Muscle of back (tissue), 11 donors: ENCODE data around the gene PLEKHM2. TPM values are rescaled to one million over a fixed set of nuclear protein-coding genes. Genes with fewer than 3 reads are reported as not detected.
"Not testable (repeated sequence)": the region's sequence is repeated elsewhere in the genome, so short reads cannot be mapped to it uniquely, and the experiment has no call there.

Experiments
- DNase-seq, 3 donors: peaks; one replicate each; pipeline versions ENCODE4 v3.0.0 to v3.0.0-alpha.2; 2013
- polyA plus RNA-seq, 10 donors: library from polyadenylated mRNA; unstranded; fragments of 120-200 nt; gene quantifications; one replicate each; pipeline ENCODE4 v1.2.1, GENCODE V29; 2013; ENCODE audit not compliant: insufficient read length in 10 of 10

The PLEKHM2 gene
- polyA plus RNA-seq, 10 donors, result 41.2 to 53.9 (median 46.7) TPM

DNA sequence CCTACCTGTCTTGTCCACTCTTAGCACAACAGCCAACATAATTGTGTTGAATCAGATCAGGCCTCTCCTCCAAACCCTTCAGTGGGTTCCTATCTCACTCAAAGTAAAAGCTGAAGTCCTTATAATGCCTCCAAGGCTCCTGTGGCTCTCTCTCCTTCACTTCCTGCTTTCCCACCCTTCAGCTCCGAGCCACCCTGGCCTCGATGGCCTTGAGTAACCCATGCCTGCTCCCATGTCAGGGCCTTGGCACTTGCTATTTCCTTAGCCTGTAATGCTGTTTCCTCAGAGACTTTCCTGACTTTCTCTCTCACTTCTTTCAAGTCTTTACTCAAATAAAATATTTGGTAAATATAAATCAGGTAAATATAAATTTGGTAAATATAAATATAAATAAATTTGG lies 8.1 kb upstream of the PLEKHM2 start:
- no peak for DNase-seq

DNA sequence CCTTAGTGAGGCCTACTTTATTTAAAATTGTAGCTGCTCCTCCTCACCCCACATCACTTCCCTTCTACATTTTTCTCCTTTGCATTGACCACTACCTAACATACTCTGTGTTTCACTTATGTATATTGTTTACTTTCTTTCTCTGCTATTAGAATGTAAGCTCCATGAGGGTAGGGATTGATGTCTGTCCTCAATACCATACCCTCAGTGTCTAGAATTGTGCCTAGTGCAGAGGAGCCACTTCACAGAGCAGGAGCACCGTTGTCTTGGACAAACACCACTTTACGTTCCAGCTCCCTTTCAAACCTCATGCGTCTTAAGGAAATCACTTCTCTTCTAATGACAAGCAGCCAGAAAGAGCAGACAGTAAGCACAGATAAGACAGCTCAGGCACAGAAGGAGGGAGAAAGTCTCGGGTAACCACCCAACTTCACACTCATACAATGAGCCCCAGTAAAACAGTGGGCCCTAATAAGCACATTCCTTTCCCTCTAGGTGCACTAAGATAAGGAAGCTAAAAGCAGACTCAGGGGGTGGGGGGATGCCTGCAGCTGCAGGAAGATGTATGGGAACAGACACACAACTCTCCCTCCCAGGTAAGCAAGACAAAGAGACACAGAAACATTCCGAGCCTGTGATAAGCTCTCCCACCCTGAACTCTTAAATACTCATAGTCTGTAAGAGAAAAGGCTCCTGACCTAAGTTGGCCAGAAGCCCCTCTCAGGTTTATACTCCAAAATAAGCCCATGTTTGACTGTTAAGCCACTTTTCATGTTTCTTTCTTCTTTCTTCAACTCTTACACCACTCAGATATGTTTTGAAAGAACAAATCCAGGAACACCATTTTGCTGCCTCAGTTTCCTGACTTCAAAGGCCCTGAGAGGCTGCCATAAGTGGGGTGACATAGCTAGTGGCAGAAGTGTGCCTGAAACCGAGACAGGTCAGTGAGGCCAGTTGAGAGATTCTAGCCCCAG lies 7.1 kb upstream of the PLEKHM2 start:
- DNase-seq, result no peak

DNA sequence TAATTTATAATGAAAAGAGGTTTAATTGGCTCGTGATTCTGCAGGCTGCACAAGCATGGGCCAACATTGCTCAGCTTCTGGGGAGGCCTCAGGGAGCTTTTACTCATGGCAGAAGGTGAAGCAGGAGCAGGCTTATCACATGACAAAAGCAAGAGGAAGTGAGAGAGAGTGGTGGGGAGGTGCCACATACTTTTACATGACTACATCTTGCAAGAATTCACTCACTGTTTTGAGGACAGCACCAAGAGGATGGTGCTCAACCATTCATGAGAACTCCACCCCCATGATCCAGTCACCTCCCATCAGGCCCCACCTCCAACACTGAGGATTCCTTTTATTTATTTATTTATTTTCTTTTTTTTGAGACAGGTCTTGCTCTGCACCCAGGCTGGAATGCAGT lies 5.5 kb upstream of the PLEKHM2 start:
- peak in 1 of 3 donors; percentile 63 for DNase-seq

DNA sequence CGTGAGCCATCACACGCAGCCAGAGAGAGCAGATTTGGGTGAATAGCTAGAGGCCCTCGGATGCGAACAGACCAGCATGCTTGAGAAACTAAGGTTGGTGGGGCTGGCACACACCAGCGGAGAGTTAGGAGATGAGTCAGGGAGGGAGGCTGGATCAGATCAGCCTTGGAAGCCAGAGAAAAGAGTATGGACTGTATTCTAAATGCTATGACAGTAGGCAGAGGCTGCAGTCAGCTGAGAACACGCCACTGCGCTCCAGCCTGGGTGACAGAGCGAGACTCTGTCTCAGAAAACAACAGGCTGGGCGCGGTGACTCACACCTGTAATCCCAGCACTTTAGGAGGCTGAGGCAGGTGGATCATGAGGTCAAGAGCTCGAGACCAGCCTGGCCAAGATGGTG lies 4.0 kb upstream of the PLEKHM2 start:
- DNase-seq, result no peak

DNA sequence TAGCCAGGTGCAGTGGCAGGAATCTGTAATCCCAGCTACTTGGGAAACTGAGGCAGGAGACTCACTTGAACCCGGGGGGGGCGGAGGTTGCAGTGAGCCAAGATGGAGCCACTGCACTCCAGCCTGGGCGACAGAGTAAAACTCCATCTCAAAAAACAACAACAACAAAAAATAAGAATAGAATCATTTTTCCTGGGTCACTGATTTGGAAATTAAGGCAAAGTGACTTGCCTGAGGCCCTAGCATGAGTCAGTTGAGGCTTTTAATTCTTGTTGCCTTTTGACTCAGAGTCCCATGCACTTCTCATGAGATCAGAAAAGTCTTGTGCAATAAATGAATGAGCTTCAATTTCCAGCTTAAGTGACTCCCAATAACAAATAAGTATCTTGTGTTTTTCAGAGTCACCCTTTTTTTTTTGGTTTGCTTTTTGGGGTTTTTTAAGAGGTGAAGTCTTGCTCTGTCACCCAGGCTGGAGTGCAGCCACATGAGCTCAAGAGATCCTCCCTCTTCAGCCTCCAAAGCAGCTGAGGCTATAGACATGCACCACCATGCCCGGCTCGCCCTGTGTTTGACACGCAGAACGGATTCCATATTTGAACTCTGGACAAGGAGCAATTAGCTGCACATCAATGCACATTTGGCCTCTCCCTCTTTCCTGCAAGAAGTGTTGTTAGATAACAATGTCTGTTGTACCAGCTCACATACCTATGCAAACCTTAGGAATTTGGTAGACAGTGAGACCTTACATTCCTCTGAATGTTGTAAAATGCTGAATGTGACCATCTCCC lies 3.4 kb upstream of the PLEKHM2 start:
- DNase-seq, result peak in 1 of 3 donors; percentile 57

DNA sequence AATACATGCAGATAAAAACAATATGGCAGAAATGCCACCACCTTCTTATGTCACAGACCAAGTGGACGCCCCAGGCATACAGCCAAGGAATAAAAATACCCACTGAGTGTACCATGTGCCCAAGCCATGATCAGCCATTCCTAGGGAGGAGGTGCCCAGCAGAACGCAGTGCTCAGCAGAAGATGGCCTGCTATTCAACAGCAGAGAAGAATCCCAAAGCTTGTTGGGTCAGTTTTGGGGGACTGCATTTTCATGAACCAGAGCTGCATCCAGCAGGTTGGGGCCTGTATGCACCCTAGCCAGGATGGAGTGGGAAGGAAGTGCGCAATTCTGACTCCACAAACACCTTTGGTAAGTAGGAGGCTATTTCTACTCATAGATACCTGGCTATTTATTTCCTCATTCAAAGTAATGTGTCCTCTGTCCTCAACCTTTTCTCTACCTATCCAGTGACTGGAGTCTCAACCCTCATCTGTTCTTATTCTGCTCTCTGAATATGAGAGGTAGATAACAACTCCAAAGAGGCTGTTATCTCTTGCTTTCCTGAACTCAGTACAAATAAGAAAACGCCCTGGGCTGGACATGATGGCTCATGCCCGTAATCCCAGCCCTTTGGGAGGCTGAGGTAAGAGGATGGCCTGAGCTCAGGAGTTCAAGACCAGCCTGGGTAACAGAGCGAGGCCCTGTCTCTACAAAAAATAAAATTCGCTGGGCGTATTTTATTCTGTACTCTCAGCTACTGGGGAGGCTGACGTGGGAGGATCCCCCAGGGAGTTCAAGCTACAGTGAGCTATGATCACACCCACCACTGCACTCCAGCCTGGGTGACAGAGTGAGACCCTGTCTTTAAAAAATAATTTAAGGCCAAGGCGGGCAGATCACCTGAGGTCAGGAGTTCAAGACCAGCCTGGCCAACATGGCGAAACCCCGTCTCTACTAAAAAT lies 2.5 kb upstream of the PLEKHM2 start:
- no peak for DNase-seq

DNA sequence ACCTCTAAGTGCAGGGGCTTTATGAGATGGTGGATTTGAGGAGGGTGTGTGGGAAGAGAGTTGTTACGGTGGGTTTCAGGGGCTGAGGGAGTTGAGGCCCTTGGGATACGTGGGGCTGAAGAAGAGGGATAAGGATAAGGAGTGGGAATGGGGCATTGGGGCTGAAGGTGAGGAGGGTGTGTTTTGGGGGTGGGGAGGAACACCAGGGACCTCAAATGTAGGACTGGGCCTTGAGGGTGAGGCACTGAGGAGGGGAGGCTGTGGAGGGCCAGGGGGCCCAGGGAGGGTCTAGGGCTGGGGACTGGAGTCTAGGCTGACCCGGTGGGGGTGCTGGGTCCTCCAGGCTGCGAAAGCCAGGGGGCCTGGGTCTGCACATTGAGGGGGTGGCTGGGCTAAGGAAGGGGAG lies 1.2 kb upstream of the PLEKHM2 start:
- no peak for DNase-seq

DNA sequence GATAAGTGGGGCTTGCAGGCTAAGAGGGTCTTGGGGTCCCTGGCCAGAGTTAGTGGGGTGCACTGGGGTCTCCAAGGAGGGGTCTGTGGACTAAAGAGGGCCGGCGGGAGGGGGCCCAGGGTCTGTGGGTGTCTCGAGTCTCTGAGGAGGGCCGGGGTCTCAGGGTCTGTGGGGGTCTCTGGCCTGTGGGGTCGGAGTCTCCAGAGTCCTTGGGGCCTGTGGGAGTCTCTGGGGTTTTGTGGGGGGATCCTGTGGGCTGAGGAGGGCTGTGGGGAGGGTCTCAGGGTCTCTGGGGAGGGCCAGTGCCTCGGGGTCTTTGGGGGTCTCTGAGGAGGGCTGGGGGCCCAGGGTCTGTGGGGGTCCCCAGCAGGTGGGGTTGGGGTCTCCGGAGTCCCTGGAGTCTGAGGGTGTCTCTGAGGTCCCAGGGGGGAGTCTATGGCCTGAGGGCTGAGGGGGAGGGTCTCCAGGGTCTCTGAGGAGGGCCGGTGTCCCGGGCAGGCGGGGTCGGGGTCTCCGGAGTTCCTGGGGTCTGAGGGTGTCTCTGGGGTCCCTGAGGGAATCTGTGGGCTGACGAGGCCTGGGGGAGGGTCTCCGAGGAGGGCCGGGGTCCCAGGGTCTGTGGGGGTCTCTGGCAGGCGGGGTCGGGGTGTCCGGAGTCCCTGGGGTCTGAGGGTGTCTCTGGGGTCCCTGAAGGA lies 628 bp upstream of the PLEKHM2 start:
- no peak for DNase-seq

DNA sequence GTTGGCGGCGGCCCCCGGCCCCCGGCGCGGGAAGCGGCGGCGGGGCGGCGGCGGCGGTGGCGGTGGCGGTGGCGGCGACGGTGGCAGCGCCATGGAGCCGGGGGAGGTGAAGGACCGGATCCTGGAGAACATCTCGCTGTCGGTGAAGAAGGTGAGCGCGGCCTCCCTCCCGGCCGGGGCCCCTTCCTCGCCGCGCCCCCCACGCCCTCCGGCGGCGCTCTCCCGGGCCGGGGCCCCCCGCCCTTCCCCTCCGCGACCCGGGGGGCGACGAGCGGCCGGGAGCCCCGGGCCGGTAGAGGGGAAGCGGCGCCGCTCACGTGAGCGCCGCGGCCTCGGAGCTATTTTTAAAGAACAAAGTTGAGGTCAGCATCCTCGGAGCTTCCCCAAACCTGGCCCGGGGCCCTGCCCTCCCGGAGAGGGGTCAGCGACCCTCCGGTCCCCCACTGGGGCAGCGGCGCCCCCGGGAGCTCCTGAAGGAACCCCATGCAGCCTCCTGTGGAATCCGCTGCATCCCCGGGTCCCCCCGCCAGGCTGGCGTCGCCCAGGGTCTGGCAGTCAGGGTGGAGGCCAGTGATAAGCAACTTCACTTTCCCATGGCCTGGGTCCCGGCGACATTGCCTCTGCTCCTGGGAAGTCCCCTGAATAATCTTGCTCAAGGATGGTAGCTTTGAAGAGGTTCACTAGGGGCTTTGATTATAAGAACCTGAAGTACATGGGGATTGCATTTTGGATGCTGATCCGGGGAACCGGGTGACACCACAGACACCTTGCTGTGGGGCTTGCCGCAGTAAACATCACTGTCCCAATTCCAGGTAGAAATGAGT lies 560 bp downstream of the PLEKHM2 start:
- peak in 2 of 3 donors; percentile 37 to 74 for DNase-seq

DNA sequence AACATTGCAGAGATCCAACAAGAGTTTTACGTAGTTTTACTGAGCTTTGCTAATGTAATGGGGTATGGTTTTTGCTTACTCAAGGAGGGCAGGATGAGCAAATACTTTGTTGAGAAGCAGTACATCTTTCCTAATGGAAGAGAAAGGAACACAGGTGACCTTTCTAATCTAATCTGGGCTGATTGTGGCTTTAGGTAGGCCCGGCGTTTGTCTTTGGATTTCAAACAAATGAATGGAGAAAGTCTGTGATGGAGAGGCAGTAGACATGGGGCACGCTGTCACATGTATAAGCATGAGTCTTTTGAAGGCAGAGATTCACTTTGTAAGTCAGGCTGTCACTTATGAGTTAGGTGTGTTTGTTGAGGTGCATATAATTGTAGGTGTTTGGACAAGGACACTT lies 1.7 kb downstream of the PLEKHM2 start:
- peak in 1 of 3 donors; percentile 27 for DNase-seq

DNA sequence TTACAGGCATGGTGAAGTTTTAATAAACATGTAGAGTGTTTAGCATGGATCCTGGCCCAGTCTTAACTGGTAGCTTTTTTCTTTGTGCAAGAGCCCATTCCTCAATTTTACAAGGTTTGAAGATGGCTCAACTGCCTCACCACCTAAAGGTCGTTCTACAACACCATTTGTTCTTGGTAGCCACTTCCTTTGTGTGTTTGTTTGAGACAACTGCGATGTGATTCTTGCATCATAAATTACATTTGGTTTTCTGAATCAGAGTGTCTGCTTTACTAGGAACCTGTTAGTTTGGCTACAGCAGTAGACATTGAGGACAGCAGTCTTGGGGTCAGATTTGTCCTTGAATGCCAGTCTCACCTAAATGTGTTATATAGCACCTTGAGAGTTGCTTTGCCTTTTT lies 3.3 kb downstream of the PLEKHM2 start:
- no peak for DNase-seq

DNA sequence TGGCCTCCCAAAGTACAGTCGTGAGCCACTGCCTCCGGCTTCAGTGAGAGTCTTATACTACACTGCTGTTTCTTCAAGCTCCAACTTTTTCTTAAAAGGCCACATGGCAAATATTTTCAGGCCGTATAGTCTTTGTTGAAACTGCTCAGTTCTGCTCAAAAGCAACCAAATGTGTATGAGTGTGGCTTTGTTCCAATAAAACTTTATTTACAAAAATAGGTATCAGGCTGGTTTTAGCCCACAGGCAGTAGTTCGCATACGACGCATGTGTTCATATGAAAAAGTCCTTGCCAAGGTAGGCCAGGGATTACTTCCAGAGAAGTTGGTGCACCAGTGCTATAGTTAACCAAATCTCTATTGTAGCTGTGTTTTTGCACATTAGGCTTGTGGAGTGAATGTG lies 6.2 kb downstream of the PLEKHM2 start:
- DNase-seq, result no peak

DNA sequence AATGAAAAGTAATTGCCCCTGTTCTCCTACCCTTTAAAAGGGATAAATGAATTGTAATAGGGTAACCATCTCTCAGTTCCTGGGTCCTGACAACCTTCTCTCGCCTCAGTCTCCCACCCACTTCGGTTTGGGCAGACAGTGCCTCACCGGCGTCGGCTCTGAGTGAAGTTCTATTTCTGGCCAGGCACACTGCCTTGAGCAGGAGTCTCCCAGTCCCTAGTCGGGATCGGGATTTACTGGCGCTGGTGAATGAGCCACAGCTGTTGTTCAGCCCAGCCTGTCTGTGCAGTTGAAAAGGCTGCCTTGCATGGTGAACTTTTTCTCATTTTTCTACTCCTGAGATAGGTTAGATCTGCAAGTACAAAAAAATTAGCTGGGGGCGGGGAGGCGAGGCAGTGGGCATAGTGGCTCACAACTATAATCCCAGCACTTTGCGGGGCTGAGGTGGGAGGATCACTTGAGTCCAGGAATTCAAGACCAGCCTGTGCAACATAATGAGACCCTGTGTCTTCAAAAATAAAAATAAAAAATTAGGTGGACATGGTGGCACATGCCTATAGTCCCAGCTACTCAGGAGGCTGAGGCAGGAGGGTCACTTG lies 7.4 kb downstream of the PLEKHM2 start:
- peak in 2 of 3 donors; percentile 49 to 67 for DNase-seq

DNA sequence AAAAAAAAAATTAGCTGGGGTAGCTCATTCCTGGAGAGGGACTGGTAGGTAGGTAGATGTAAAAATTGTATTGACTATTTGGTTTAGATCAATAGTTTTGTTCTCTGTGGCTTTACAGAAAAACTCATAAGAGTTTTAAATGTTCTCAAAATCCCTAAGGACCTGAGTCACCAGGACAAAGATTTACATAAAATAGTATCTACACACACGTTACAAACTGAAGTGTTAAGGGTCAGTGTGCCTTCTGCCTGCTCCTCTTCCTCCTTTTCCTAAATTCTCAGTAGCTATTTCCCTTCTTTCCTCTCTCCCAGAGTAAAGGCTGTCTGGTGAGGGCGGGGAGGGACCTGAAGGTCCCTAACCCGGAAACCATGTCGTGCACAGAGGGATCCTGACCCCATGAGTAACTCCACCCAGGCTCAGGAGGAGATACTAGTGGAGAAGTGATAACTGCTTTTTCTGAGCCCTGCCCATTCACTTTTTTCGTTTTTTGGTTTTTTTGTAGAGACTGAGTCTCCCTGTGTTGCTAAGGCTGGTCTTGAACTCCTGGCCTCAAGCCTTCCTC lies 8.1 kb downstream of the PLEKHM2 start:
- DNase-seq, result no peak

DNA sequence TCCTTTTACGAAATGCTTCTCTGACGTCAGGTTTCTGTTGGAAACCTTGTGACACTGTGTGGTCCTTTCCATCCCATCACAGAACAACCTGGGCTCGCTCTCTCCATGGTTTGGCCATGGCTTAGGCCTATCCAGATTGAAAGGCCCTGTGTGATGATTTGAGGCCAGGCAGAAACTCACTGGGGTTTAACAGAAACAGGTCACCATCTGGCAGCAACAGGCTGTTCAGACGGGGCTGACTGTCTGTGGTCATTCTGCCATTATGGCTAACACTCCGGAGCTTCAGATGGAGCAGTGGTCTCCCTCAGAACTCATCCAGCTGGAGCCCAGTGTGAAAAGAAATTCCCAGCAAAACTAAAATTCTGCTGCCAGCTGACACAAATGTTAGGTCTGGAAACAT lies 9.3 kb downstream of the PLEKHM2 start:
- no peak for DNase-seq

DNA sequence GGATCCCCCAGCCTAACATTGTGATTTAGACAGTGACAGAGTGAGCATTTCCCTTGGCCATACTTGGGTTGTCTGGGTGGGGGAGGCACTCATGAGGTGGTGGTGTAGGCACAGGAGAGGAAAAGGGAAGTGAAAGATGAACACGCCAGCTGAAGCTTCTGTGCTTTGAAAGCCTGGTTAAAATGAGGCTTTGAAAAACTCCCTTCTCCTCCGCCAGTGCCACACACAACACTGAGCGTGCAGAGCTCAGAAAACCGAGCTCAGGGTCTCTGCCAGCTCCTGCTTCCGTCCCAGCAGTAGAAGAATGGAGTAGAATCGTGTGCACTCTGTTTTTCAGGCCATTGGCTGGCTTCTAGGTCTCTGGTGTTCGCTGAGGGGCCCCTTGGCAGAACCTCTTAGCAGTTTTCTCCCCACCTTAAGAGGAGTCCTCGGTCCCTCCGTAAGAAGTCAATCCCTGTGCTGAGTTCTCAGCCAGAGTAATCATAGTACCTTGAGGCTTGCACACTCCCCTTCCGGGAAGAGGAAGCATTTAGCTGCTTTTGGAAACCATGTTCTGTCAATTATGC lies 12.9 kb downstream of the PLEKHM2 start:
- DNase-seq, result peak in 1 of 3 donors; percentile 42

DNA sequence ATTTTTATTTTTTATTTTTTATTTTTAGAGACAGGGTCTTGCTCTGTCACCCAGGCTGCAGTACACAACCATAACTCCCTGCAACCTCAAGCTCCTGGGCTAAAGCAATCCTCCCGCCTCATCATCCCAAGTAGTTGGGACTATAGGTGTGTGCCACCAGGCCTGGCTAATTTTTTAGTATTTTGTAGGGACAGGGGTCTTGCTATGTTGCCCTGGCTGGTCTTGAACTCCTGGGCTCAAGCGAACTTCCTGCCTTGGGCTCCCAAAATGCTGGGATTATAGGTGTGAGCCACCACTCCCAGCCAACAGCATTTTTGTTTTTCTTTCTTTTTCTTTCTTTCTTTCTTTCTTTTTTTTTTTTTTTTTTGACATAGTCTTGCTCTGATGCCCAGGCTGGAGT lies 14.1 kb downstream of the PLEKHM2 start:
- DNase-seq, result no peak

DNA sequence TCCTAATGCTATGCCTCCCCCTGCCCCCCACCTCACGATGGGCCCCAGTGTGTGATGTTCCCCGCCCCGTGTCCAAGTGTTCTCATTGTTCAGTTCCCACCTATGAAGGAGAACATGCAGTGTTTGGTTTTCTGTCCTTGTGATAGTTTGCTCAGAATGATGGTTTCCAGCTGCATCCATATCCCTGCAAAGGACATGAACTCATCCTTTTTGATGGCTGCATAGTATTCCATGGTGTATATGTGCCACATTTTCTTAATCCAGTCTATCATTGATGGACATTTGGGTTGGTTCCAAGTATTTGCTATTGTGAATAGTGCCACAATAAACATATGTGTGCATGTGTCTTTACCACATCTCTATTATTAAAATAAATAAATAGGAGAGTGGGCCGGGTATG lies 15.2 kb downstream of the PLEKHM2 start:
- DNase-seq, result not testable (repeated sequence)

DNA sequence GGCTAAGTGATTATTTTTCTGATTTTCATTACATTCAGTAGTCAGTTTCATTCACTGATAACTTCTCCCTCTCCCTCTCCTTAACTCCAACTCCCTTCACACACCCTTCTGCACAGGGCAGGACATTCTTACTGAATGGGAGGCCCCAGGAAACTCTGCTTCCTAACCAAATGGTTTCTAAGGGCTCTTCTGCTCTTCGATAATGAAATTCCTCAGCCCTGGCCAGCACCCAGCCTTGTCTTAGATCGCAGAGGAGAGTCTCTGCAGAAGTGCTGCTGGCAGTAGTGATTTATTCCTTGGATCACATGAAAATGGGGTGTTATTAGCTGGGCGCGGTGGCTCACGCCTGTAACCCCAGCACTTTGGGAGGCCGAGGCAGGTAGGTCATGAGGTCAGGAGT lies 16.4 kb downstream of the PLEKHM2 start:
- no peak for DNase-seq
